Progenitor cell of endocrine pancreas (in vitro differentiated cells): Measurements from ENCODE around the gene PCDHGB4. TPM values are rescaled to one million over a fixed set of nuclear protein-coding genes. Genes with fewer than 3 reads are reported as not detected.
A peak's percentile ranks its signal among the peaks of the same experiment; 100 is the strongest.
"Not testable (repeated sequence)": the region's sequence is repeated elsewhere in the genome, so short reads cannot be mapped to it uniquely, and the experiment has no call there.

ENCODE experiments used
- DNase-seq: peaks from one replicate; pipeline ENCODE4 v3.0.0; 2021; ENCODE audit warnings: low spot score; ENCODE audit not compliant: unreplicated experiment
- H3K27ac Mint-ChIP-seq: 2 replicates; pipeline ENCODE4 v1.8.0; 2021; ENCODE audit warnings: mild to moderate bottlenecking, moderate library complexity, mixed read lengths
- H3K27me3 Mint-ChIP-seq: 2 replicates; pipeline ENCODE4 v1.8.0; 2021; ENCODE audit warnings: mixed read lengths
- H3K36me3 Mint-ChIP-seq: 2 replicates; pipeline ENCODE4 v1.8.0; 2022; ENCODE audit warnings: mixed read lengths; ENCODE audit not compliant: insufficient read depth
- H3K4me1 Mint-ChIP-seq: 2 replicates; pipeline ENCODE4 v1.8.0; 2021; ENCODE audit warnings: low read depth, mixed read lengths
- H3K4me3 Mint-ChIP-seq: 2 replicates; pipeline ENCODE4 v1.8.0; 2021; ENCODE audit warnings: low read depth, mild to moderate bottlenecking, moderate library complexity, mixed read lengths
- H3K9me3 Mint-ChIP-seq: 2 replicates; pipeline ENCODE4 v1.8.0; 2021; ENCODE audit warnings: low read depth, mixed read lengths
- CTCF ChIP-seq: fragments of 200-600 bp; sonication (generic); IDR thresholded peaks from one replicate; pipeline ENCODE4 v1.5.0; 2021; ENCODE audit warnings: antibody characterized with exemption, mild to moderate bottlenecking; ENCODE audit not compliant: unreplicated experiment
- total RNA-seq: library from RNA; stranded (reverse); gene quantifications from 2 replicates; pipeline ENCODE4 v1.2.1, GENCODE V29; 2021

PCDHGB4 gene
- total RNA-seq, 1 donor from 2014 or later: 16.1 TPM

- no peak within 1 kb of the TSS for H3K4me3 Mint-ChIP-seq
- H3K27me3 Mint-ChIP-seq: no peaks in the 10 kb centered on the region
- peaks cover 54% of the 10 kb centered on the region for H3K9me3 Mint-ChIP-seq
- no peak for TF ChIP-seq CTCF
- H3K4me1 Mint-ChIP-seq: no peaks in the 10 kb centered on the region
- peak within 1 kb of the TSS; percentile 93 for H3K27ac Mint-ChIP-seq
- peaks cover 63% of the 10 kb centered on the region for H3K36me3 Mint-ChIP-seq
- DNase-seq: no peak
Observed at GRCh38 chr5:141430332-141431113, 43.0 kb downstream of the PCDHGB4 start, which contains the start of gene PCDHGA12. Gene PCDHGA12 (plus strand): TSS chr5:141430507. CDS start chr5:141430760, 253 bp downstream.

- Mint-ChIP-seq H3K4me3 (no peak overlapping the region), H3K4me1 (no peaks in the 10 kb centered on the region), H3K36me3 (peaks cover 59% of the 10 kb centered on the region)
Observed at GRCh38 chr5:141431286-141431685, 43.8 kb downstream of the PCDHGB4 start.

GRCh38 chr5:141432308-141432707 lies 44.8 kb downstream of the PCDHGB4 start:
- H3K4me1 Mint-ChIP-seq, DNase-seq: not testable (repeated sequence)
- H3K36me3 Mint-ChIP-seq: peaks cover 53% of the 10 kb centered on the region

More at GRCh38 chr5:141431286-141431685, 43.8 kb downstream of the PCDHGB4 start:
- DNase-seq: no peak
- Mint-ChIP-seq H3K9me3 (peaks cover 51% of the 10 kb centered on the region), H3K27ac (peak overlapping the region; percentile 77), H3K27me3 (no peaks in the 10 kb centered on the region)
- no peak for TF ChIP-seq CTCF

GRCh38 chr5:141432726-141433125 lies 45.2 kb downstream of the PCDHGB4 start:
- not testable (repeated sequence) for H3K27ac Mint-ChIP-seq, H3K4me1 Mint-ChIP-seq
- H3K36me3 Mint-ChIP-seq: peaks cover 52% of the 10 kb centered on the region

More at GRCh38 chr5:141432308-141432707, 44.8 kb downstream of the PCDHGB4 start:
- Mint-ChIP-seq H3K9me3 (peaks cover 51% of the 10 kb centered on the region), H3K27ac (peak overlapping the region; percentile 77)
- H3K4me3 Mint-ChIP-seq, H3K27me3 Mint-ChIP-seq: not testable (repeated sequence)

GRCh38 chr5:141434006-141434405 lies 46.5 kb downstream of the PCDHGB4 start:
- no peak for DNase-seq
- TF ChIP-seq CTCF: no peak
- peak overlapping the region; percentile 56 for H3K27ac Mint-ChIP-seq
- peaks cover 47% of the 10 kb centered on the region for H3K36me3 Mint-ChIP-seq
- no peaks in the 10 kb centered on the region for H3K4me1 Mint-ChIP-seq
- peaks cover 48% of the 10 kb centered on the region for H3K9me3 Mint-ChIP-seq
- no peaks in the 10 kb centered on the region for H3K27me3 Mint-ChIP-seq
- H3K4me3 Mint-ChIP-seq: no peak overlapping the region

More at GRCh38 chr5:141432726-141433125, 45.2 kb downstream of the PCDHGB4 start:
- DNase-seq, H3K4me3 Mint-ChIP-seq, H3K27me3 Mint-ChIP-seq: not testable (repeated sequence)
- H3K9me3 Mint-ChIP-seq: peaks cover 51% of the 10 kb centered on the region

GRCh38 chr5:141437221-141437620 lies 49.7 kb downstream of the PCDHGB4 start:
- no peak for DNase-seq
- Mint-ChIP-seq H3K4me3 (no peak overlapping the region), H3K9me3 (peaks cover 45% of the 10 kb centered on the region), H3K27ac (no peak overlapping the region), H3K36me3 (peaks cover 44% of the 10 kb centered on the region), H3K27me3 (no peaks in the 10 kb centered on the region), H3K4me1 (no peaks in the 10 kb centered on the region)
- TF ChIP-seq CTCF: no peak
